Activated CD4-positive, alpha-beta memory T cell treated with anti-CD3 and anti-CD28 coated beads, Interleukin-2, amount 10 ng/mL, durations not matched to agents 7 days and 5 days (primary cell): ENCODE results near the gene ZNF761. TPM values are rescaled to one million over a fixed set of nuclear protein-coding genes. Genes with fewer than 3 reads are reported as not detected.
"Not testable (repeated sequence)": the region's sequence is repeated elsewhere in the genome, so short reads cannot be mapped to it uniquely, and the experiment has no call there.

Experiments used
- CTCF ChIA-PET: fragments of 350-600 bp; sonication (Branson Sonifier 250); formaldehyde crosslinking; loops from one replicate; lab custom pipeline; 2021; ENCODE audit warnings: antibody characterized with exemption, inconsistent platforms; lab: Charles Lee
- POLR2A ChIA-PET: fragments of 350-600 bp; sonication (Branson Sonifier 250); formaldehyde crosslinking; loops from one replicate; lab custom pipeline; 2021; ENCODE audit warnings: antibody characterized with exemption; lab: Charles Lee
- DNase-seq: peaks from one replicate; pipeline ENCODE4 v3.0.0-alpha.2; 2020
- H3K27ac Mint-ChIP-seq: one replicate; pipeline ENCODE4 v1.8.0; 2021; ENCODE audit warnings: mild to moderate bottlenecking, mixed read lengths
- H3K27me3 Mint-ChIP-seq: one replicate; pipeline ENCODE4 v1.8.0; 2021; ENCODE audit warnings: mixed read lengths
- H3K36me3 Mint-ChIP-seq: one replicate; pipeline ENCODE4 v1.8.0; 2021; ENCODE audit warnings: low read depth, mixed read lengths
- H3K4me1 Mint-ChIP-seq: one replicate; pipeline ENCODE4 v1.8.0; 2021; ENCODE audit warnings: mixed read lengths
- H3K4me3 Mint-ChIP-seq: one replicate; pipeline ENCODE4 v1.8.0; 2021; ENCODE audit warnings: mild to moderate bottlenecking, mixed read lengths
- H3K9me3 Mint-ChIP-seq: one replicate; pipeline ENCODE4 v1.8.0; 2021; ENCODE audit warnings: mixed read lengths
- total RNA-seq, 2 experiments: library from RNA; stranded (reverse); gene quantifications; one replicate each; pipeline ENCODE4 v1.2.3, GENCODE V29; 2021

The ZNF761 gene
- total RNA-seq, result 10 to 100 TPM; 11.9 to 12.9 TPM

DNA sequence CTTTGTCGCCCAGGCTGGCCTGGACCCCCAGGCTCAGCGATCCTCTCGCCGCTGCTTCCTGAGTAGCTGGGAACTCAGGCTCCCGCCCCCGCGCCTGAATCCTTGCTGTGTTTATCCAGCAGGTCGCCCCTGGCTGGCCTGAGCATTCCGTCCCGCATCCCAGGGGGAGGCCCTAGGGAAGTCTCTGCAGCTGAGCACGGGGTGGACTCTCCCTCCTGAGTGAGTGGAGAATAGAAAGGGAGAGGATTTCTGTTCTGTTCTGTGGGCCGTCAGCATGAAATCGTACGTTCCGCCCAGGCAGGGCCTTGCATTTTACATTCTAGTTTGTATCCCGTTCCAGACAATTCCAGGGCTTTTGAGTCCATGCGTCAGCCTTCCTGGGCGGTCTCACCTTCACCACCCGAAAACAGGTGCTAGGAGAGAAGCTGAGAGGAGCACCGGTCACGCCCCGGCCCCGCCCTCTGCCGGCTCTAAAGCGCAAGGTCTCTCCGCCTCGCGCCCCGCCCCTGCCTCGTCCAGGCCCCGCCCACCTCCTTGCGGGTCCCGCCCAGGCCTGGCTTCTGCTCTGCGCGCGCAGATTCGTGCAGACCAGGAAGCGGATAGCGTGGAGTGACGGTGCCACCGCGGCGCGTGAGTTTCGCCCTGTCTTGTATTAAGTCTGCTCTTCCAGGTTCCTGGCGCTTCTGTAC lies at the start of gene ZNF761:
Gene ZNF761, plus strand, starts transcription at position 586 of the 689 bp plus-strand sequence. CDS start 15,285 bp downstream, outside the sequence.
- ChIA-PET CTCF (no interaction called here), POLR2A (interaction anchor here (1.3 to 1.5 kb wide), 2 partner anchors 43 to 89 kb away, joined by 4 to 7 read pairs; no protein-coding TSS in a partner anchor)
- H3K27me3 Mint-ChIP-seq, result no peaks in the 10 kb centered on the region
- peaks cover 21% of the 10 kb centered on the region for H3K9me3 Mint-ChIP-seq
- peak; percentile 98 for DNase-seq
- peak within 1 kb of the TSS; percentile 93 for H3K4me3 Mint-ChIP-seq
- peaks cover 52% of the 10 kb centered on the region for H3K36me3 Mint-ChIP-seq
- H3K27ac Mint-ChIP-seq, result peak within 1 kb of the TSS; percentile 81
- peaks cover 23% of the 10 kb centered on the region for H3K4me1 Mint-ChIP-seq

DNA sequence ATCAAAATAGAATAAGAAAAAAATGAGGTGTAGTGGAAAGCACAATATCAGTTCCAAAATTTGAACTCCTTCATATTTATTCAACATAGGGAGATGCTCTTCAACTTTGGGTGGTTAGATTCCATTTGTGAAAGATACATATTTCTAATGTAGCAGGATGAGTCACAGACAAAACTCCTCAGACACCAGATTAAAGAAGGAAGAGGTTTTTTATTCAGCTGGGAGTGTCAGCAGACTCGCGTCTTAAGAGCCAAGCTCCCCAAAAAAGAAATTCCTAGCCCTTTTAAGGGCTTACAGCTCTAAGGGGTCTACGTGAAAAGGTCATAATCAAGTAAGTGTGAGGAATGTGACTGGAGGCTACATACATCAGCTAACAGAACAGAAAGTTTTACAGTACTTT lies 43.6 kb upstream of the ZNF761 start:
- no peaks in the 10 kb centered on the region for H3K27me3 Mint-ChIP-seq
- H3K27ac Mint-ChIP-seq, result no peak overlapping the region
- ChIA-PET POLR2A (interaction anchor here (1.3 kb wide), 1 partner anchor 44 kb away, joined by 4 read pairs; the partner anchor contains the start of gene ZNF761), CTCF (no interaction called here)
- DNase-seq, result no peak
- no peaks in the 10 kb centered on the region for H3K4me1 Mint-ChIP-seq
- peaks cover 59% of the 10 kb centered on the region for H3K9me3 Mint-ChIP-seq
- H3K36me3 Mint-ChIP-seq, result peaks cover 46% of the 10 kb centered on the region
- H3K4me3 Mint-ChIP-seq, result no peak overlapping the region

DNA sequence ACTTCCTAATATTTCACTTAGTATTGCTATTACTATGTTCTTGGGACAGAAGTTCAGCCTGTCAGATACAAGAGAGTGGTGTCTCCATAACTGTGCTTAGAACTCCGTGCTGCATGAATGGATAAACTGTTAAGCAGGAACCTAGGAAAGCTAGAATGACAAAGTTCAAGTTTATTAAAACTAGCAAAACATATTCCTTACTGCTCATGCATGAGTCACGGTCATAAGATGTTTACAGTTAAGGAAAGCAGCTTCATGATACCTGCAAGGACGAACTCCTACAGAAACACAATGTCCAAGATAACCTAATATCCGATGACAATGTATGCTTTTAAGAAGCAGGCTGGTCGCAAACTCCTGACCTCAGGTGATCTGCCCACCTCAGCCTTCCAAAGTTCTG lies 42.9 kb upstream of the ZNF761 start:
- ChIA-PET CTCF (no interaction called here), POLR2A (interaction anchor here (1.3 kb wide), 1 partner anchor 43 kb away, joined by 4 read pairs; the partner anchor contains the start of gene ZNF761)
- H3K4me1 Mint-ChIP-seq, result peaks cover 1% of the 10 kb centered on the region
- H3K27ac Mint-ChIP-seq, result no peak overlapping the region
- no peaks in the 10 kb centered on the region for H3K27me3 Mint-ChIP-seq
- H3K9me3 Mint-ChIP-seq, result peaks cover 58% of the 10 kb centered on the region
- no peak overlapping the region for H3K4me3 Mint-ChIP-seq
- DNase-seq, result no peak
- H3K36me3 Mint-ChIP-seq, result peaks cover 43% of the 10 kb centered on the region

DNA sequence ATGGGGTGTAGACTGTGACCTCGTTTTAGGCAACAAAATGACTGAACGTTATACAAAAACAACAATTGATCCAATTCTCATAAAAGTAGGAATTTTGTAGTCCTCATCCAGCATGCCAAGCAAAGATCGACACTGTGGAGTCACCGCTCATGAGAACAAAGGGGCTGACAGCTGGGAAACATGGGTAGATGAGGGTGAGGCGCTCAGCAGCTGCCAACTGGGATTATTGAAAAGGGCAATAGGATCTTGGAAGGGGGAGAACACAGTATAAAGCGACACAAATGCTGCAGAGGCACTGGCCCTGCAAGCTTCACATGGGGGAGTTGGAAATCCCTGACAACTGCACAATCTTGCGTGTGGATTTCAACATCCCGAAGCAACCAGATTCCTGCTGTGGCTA lies 42.2 kb upstream of the ZNF761 start:
- Mint-ChIP-seq H3K27ac (no peak overlapping the region), H3K4me3 (no peak overlapping the region), H3K4me1 (peaks cover 3% of the 10 kb centered on the region), H3K27me3 (no peaks in the 10 kb centered on the region), H3K36me3 (peaks cover 42% of the 10 kb centered on the region), H3K9me3 (peaks cover 55% of the 10 kb centered on the region)
- CTCF ChIA-PET, result no interaction called here
- POLR2A ChIA-PET, result interaction anchor here (1.3 kb wide), 1 partner anchor 42 kb away, joined by 4 read pairs; the partner anchor contains the start of gene ZNF761
- no peak for DNase-seq

DNA sequence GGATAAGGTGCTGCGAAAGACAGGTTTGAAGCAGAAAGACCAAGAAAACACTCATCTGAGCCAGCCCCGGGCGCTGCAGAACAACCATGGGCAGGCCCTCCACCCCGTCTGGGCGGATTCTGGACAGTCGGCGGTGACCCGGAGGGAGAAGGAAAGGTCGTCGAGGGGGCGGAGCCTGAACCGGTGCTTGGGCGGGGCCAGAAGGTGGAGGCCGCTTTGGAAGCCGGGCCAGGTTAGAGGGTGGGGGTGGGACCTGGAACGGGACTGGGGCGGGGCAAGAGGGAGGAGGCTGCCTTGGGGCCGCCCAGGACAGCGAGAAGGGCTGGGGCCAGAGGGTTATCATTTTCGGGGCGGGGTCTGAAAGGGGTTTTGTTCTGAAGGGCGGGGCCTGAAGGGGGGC lies 41.8 kb upstream of the ZNF761 start:
- Mint-ChIP-seq H3K27ac (no peak overlapping the region), H3K4me1 (peaks cover 6% of the 10 kb centered on the region), H3K9me3 (peaks cover 51% of the 10 kb centered on the region), H3K36me3 (peaks cover 41% of the 10 kb centered on the region), H3K27me3 (no peaks in the 10 kb centered on the region), H3K4me3 (no peak overlapping the region)
- POLR2A ChIA-PET, result no interaction called here
- DNase-seq, result no peak
- CTCF ChIA-PET, result no interaction called here

DNA sequence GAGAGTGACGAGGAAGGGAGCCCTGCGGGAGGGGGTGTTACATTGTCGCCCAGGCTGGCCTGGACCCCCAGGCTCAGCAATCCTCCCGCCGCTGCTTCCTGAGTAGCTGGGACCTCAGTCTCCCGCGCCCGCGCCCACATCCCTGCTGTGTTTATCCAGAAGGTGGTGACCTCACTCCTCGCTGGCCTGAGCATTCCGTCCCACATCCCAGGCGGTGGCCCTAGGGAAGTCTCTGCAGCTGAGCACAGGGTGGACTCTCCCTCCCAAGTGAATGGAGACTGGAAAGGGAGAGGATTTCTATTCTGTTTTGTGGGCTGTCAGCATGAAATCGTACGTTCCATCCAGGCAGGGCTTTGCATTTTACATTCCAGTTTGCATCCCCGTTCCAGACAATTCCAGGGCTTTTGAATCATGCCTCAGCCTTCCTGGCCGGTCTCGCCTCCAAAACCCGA lies 37.2 kb upstream of the ZNF761 start:
- POLR2A ChIA-PET, result interaction anchor here (0.6 to 1.9 kb wide), 6 partner anchors 27 to 431 kb away, joined by 3 to 9 read pairs (median 4); partner anchors contain the start of gene ZNF816
- CTCF ChIA-PET, result no interaction called here
- Mint-ChIP-seq H3K27ac (peak overlapping the region; percentile 74), H3K4me1 (peaks cover 20% of the 10 kb centered on the region), H3K9me3 (peaks cover 30% of the 10 kb centered on the region), H3K27me3 (no peaks in the 10 kb centered on the region), H3K4me3 (peak overlapping the region; percentile 89), H3K36me3 (peaks cover 45% of the 10 kb centered on the region)
- DNase-seq, result peak; percentile 15

DNA sequence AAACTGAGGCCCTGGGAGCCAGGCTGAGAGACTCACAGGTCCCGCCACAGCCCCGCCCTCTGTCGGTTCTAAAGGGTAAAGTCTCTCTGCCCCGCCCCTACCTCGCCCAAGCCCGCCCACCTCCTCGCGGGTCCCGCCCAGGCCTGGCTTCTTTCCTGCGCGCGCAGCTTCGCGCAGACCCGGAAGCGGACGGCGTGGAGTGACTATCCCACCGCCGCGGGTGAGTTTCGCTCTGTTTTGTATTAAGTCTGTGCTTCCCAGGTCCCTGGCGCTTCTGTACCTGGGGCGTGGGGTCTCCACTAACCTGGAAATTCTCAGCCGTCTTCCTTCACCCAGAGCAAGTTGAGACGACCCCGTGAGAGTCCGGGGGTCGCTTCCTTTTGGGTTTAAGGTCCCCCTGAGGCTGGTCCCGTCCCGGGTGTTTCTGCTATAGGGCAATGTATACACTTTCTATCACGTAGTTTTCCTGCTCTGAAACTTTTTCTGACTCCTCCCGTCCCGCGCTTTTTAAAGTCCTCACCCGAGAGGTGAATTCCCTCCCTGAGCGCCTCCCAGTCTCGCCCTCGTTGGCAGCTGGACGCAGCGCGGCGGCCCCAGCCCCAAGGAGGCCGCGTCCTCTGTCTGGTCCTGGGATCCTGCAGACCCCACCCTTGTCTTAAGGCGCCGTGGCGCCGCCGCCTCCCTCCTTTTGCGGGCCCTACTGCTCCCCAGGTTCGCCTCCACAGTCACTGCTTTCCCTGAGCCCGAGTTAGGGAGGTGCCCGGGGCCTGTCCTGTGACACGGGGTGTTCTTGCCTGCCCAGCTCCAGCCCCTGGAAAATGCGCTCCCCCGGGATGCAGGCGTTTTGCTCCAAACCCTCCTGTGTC lies 36.6 kb upstream of the ZNF761 start, which contains the start of gene ZNF765:
Gene ZNF765, plus strand, starts transcription at position 176 of the 866 bp plus-strand sequence. CDS start 2,867 bp downstream, outside the sequence.
- POLR2A ChIA-PET, result interaction anchor here (0.6 to 1.9 kb wide), 7 partner anchors 28 to 499 kb away, joined by 3 to 9 read pairs (median 3); partner anchors contain the start of gene ZNF816

DNA sequence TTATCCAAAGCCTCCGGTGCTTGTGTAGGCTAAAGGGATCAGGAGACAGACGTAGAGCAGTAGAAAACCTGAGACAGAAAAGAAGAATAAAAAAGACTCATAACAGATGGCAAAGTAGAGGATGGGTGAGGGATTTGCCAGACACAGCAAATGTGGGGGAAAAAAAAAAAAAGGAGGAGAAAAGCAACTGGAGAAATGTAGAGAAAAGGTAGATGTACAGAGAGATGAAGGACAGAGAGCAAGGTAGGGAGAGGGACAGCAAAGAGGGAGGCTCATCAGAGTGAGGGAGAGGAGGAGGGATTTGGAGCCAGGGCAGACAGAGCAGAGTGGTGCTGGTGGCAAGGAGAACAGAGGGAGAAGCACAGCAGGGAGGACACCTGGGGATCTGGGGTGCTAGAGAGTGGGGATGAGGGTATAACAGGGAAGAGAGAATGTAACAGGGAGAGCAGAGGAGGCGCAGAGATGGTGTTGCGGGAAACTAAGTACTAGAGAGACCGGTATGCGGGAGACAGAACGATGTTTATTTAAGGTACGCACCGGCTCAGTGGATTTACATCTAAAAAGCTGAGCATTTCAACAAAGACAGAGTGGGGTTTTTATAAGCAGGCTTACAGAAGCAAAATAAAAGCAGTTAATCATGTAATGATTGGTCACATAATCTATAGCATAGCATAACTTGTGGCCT lies 35.8 kb upstream of the ZNF761 start:
- CTCF ChIA-PET, DNase-seq, H3K27me3 Mint-ChIP-seq: not testable (repeated sequence)
- peak overlapping the region; percentile 74 for H3K27ac Mint-ChIP-seq
- peak overlapping the region; percentile 89 for H3K4me3 Mint-ChIP-seq
- POLR2A ChIA-PET, result interaction anchor here (1.0 to 1.9 kb wide), 2 partner anchors 28 to 500 kb away, joined by 3 to 9 read pairs; no protein-coding TSS in a partner anchor
- peaks cover 50% of the 10 kb centered on the region for H3K36me3 Mint-ChIP-seq
- H3K4me1 Mint-ChIP-seq, result peaks cover 24% of the 10 kb centered on the region
- peaks cover 27% of the 10 kb centered on the region for H3K9me3 Mint-ChIP-seq

More for the DNA sequence above, 36.6 kb upstream of the ZNF761 start, which contains the start of gene ZNF765:
- CTCF ChIA-PET, result interaction anchor here (0.6 kb wide), 1 partner anchor 402 kb away, joined by 3 read pairs; no protein-coding TSS in a partner anchor
- Mint-ChIP-seq H3K36me3 (peaks cover 46% of the 10 kb centered on the region), H3K27me3 (no peaks in the 10 kb centered on the region), H3K4me3 (peak within 1 kb of the TSS; percentile 89), H3K9me3 (peaks cover 29% of the 10 kb centered on the region), H3K27ac (peak within 1 kb of the TSS; percentile 74), H3K4me1 (peaks cover 22% of the 10 kb centered on the region)
- peak; percentile 97 for DNase-seq

DNA sequence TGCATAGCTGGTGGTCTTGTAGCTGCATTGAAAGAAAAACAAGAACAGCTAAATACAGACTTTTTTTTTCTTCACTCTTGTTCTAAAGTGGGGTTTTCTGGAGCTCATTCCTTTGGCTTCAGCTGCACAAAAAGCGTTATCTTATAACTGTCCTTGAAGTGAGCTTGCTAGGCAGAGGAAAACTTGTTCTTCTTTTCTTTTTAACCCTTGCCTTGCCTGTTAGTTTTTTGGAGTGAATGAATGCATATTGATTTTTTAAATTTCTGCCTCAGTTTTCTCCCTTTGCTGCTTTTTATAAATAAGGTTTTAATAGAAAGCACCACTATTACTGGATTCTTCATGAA lies 35.3 kb upstream of the ZNF761 start:
- ChIA-PET POLR2A (interaction anchor here (1.9 kb wide), 1 partner anchor 29 kb away, joined by 9 read pairs; no protein-coding TSS in a partner anchor), CTCF (no interaction called here)
- DNase-seq, result no peak
- Mint-ChIP-seq H3K27me3 (no peaks in the 10 kb centered on the region), H3K36me3 (peaks cover 55% of the 10 kb centered on the region), H3K4me3 (peak overlapping the region; percentile 89), H3K9me3 (peaks cover 27% of the 10 kb centered on the region), H3K27ac (no peak overlapping the region), H3K4me1 (peaks cover 24% of the 10 kb centered on the region)

DNA sequence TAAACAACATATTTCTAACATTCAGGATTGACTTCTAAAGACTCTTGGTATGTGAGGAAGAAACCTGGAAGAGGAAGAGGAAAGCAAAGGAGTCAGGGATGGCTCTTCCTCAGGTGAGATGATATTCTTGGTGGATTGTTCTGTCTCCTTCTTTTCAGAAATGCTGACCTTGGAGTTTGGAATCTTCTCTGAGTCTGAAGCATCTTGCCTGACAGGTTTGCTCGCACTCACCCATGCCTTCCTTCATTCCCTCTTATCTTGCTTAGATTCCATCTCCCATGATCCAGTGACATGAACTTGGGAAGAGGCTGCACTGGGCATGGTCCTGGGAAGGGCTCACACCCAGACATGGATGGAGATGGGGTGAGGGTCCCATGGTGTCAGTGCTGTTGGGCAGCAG lies 33.9 kb upstream of the ZNF761 start:
- H3K9me3 Mint-ChIP-seq, result peaks cover 33% of the 10 kb centered on the region
- H3K4me1 Mint-ChIP-seq, result peaks cover 24% of the 10 kb centered on the region
- H3K27me3 Mint-ChIP-seq, H3K4me3 Mint-ChIP-seq, DNase-seq, H3K27ac Mint-ChIP-seq, CTCF ChIA-PET, POLR2A ChIA-PET: not testable (repeated sequence)
- peaks cover 69% of the 10 kb centered on the region for H3K36me3 Mint-ChIP-seq

DNA sequence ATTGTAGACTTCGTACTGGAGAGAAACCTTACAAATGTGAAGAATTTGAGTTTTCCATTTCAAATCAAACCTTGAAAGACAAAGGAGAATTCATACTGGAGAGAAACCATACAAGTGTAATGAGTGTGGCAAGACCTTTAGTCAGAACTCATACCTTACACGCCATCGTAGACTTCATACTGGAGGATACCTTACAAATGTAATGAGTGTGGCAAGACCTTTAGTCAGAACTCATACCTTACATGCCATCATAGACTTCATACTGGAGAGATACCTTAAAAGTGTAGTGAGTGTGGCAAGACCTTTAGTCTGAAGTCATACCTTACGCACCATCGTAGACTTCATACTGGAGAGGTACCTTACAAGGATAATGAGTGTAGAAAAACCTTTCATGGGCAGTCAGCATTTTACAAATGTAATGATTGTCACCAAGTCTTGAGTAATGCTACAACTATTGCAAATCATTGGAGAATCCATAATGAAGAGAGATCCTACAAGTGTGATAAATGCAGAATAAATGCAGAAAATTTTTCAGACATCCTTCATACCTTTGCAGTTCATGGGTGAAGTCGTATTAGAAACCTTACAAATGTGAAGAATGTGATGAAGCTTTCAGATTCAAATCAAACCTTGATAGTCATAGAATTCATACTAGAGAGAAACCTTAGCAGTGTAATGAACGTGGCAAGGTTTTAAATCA lies 22.1 kb upstream of the ZNF761 start:
- peaks cover 78% of the 10 kb centered on the region for H3K36me3 Mint-ChIP-seq
- POLR2A ChIA-PET, result no interaction called here

More for the DNA sequence above, 22.1 kb upstream of the ZNF761 start:
- H3K27ac Mint-ChIP-seq, result no peak overlapping the region
- H3K4me1 Mint-ChIP-seq, result no peaks in the 10 kb centered on the region
- no peak for DNase-seq
- CTCF ChIA-PET, result no interaction called here
- no peak overlapping the region for H3K4me3 Mint-ChIP-seq
- peaks cover 66% of the 10 kb centered on the region for H3K9me3 Mint-ChIP-seq
- no peaks in the 10 kb centered on the region for H3K27me3 Mint-ChIP-seq
